H1 (cell line): Measurements from ENCODE around the gene NCCRP1.

Source experiments
- EP300 ChIP-seq, 2 experiments: IDR thresholded peaks; 1 replicate in 1 of 2; 2 replicates in 1 of 2; pipeline ENCODE4 v1.6.1; 2011 to 2012; ENCODE audit warnings: low read depth in 2 of 2, low read length in 2 of 2, mild to moderate bottlenecking in 2 of 2, borderline replicate concordance in 1 of 2, inconsistent platforms in 1 of 2, moderate library complexity in 1 of 2
- FOSL1 ChIP-seq: IDR thresholded peaks from 2 replicates; pipeline ENCODE4 v1.6.1; 2011; ENCODE audit warnings: mild to moderate bottlenecking, low read depth, low read length, moderate library complexity; ENCODE audit not compliant: insufficient read depth
- POLR2A ChIP-seq, 2 experiments: IDR thresholded peaks; 1 replicate in 1 of 2; 2 replicates in 1 of 2; pipeline ENCODE4 v1.6.1; 2011; ENCODE audit warnings: low read depth in 2 of 2, low read length in 2 of 2, mild to moderate bottlenecking in 2 of 2; ENCODE audit errors: control extremely low read depth in 1 of 2
- POLR2AphosphoS5 ChIP-seq: IDR thresholded peaks from 2 replicates; pipeline ENCODE4 v1.6.1; 2011; ENCODE audit warnings: low read depth, low read length
- TAF1 ChIP-seq: IDR thresholded peaks from 2 replicates; pipeline ENCODE4 v1.6.1; 2011; ENCODE audit warnings: mild to moderate bottlenecking, low read depth, low read length
- ZNF274 ChIP-seq: IDR thresholded peaks from 2 replicates; pipeline ENCODE4 v1.7.0; 2012; ENCODE audit warnings: low read length, borderline replicate concordance; ENCODE audit errors: extremely low read depth
- TF ChIP-seq, protein P1 (sequence below), 3 experiments: IDR thresholded peaks; 1 replicate in 2 of 3; 2 replicates in 1 of 3; pipeline versions ENCODE4 v1.5.1 to v1.6.1; 2011; ENCODE audit warnings: low read length in 3 of 3, mild to moderate bottlenecking in 3 of 3, inconsistent platforms in 2 of 3, low read depth in 1 of 3, moderate library complexity in 1 of 3; ENCODE audit not compliant: insufficient read depth in 1 of 3; ENCODE audit errors: control extremely low read depth in 1 of 3

DNA sequence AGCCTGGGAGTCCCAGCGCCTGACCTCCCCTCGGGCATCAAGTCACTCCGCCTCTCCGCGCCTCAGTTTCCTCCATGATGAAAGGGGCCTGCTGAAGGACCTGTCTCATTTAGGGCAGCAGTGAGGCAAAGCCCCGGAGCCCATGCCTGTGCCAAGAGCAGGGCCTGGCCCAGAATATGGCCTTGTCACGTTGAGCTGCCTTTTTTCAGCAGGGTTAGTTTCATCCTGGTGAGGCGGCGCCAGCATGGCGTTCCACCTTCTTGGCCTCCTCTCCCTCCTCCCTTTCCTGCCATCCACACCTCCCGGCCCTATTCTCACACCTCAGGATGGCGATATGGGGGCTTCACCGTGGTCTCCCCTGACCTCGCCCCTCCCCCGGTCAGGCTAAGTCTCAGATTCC is 41.0 kb upstream of the NCCRP1 start:
- TF ChIP-seq, protein P1, sequence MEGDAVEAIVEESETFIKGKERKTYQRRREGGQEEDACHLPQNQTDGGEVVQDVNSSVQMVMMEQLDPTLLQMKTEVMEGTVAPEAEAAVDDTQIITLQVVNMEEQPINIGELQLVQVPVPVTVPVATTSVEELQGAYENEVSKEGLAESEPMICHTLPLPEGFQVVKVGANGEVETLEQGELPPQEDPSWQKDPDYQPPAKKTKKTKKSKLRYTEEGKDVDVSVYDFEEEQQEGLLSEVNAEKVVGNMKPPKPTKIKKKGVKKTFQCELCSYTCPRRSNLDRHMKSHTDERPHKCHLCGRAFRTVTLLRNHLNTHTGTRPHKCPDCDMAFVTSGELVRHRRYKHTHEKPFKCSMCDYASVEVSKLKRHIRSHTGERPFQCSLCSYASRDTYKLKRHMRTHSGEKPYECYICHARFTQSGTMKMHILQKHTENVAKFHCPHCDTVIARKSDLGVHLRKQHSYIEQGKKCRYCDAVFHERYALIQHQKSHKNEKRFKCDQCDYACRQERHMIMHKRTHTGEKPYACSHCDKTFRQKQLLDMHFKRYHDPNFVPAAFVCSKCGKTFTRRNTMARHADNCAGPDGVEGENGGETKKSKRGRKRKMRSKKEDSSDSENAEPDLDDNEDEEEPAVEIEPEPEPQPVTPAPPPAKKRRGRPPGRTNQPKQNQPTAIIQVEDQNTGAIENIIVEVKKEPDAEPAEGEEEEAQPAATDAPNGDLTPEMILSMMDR (IDR thresholded peaks at IDR 0.05; ENCODE audit: control extremely low read depth in 1 of 3, insufficient read depth in 1 of 3, low read depth in 1 of 3, low read length in 3 of 3), result no peak
- no peak for TF ChIP-seq POLR2A (IDR thresholded peaks at IDR 0.05; ENCODE audit: control extremely low read depth in 1 of 2, low read depth in 2 of 2, low read length in 2 of 2)
- no peak for TF ChIP-seq ZNF274
- TF ChIP-seq POLR2AphosphoS5, result no peak
- no peak for TF ChIP-seq TAF1
- TF ChIP-seq EP300 (IDR thresholded peaks at IDR 0.05; ENCODE audit: borderline replicate concordance in 1 of 2, low read depth in 2 of 2, low read length in 2 of 2), result no peak
- no peak for TF ChIP-seq FOSL1
